ENCODE data around the gene EMP3.

- TF ChIP-seq ATF3 (CRISPR knock-in tag; conservative IDR thresholded peaks at IDR 0.05) (no peak), FOXK1 (CRISPR knock-in tag; IDR thresholded peaks at IDR 0.05) (no peak), ETV6 (CRISPR knock-in tag; IDR thresholded peaks at IDR 0.05) (no peak), ZBTB43 (CRISPR knock-in tag; IDR thresholded peaks at IDR 0.05) (no peak), SMAD3 (CRISPR knock-in tag; IDR thresholded peaks at IDR 0.05; ENCODE audit: borderline replicate concordance) (no peak), TEAD4 (CRISPR knock-in tag; IDR thresholded peaks at IDR 0.05) (no peak), RELA (CRISPR knock-in tag; IDR thresholded peaks at IDR 0.05; ENCODE audit: borderline replicate concordance) (no peak), CDX4 (CRISPR knock-in tag; IDR thresholded peaks at IDR 0.05; ENCODE audit: borderline replicate concordance) (no peak), JUN (CRISPR knock-in tag; IDR thresholded peaks at IDR 0.05) (no peak), SP1 (CRISPR knock-in tag; conservative IDR thresholded peaks at IDR 0.05) (no peak), ESRRA (CRISPR knock-in tag; IDR thresholded peaks at IDR 0.05; ENCODE audit: borderline replicate concordance) (no peak)
- TF ChIP-seq, protein P1, sequence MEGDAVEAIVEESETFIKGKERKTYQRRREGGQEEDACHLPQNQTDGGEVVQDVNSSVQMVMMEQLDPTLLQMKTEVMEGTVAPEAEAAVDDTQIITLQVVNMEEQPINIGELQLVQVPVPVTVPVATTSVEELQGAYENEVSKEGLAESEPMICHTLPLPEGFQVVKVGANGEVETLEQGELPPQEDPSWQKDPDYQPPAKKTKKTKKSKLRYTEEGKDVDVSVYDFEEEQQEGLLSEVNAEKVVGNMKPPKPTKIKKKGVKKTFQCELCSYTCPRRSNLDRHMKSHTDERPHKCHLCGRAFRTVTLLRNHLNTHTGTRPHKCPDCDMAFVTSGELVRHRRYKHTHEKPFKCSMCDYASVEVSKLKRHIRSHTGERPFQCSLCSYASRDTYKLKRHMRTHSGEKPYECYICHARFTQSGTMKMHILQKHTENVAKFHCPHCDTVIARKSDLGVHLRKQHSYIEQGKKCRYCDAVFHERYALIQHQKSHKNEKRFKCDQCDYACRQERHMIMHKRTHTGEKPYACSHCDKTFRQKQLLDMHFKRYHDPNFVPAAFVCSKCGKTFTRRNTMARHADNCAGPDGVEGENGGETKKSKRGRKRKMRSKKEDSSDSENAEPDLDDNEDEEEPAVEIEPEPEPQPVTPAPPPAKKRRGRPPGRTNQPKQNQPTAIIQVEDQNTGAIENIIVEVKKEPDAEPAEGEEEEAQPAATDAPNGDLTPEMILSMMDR (IDR thresholded peaks at IDR 0.05): no peak
Measured at GRCh38 chr19:48301886-48302599, 23.3 kb upstream of the EMP3 start.

Measured in WTC11 (cell line).